ENCODE measurements around the gene EXOSC7. TPM values are rescaled to one million over a fixed set of nuclear protein-coding genes. Genes with fewer than 3 reads are reported as not detected.

EXOSC7 gene
- total RNA-seq, 1 experiment from 2014 or later: 88.7 TPM

- Histone ChIP-seq H4K8ac (replicated peaks; ENCODE audit: insufficient read length, low read depth, low read length) (no peak overlapping the region), H2BK15ac (ENCODE audit: low read depth, low read length) (no peak overlapping the region), H3K27ac (ENCODE audit: insufficient read length, low read depth, low read length) (no peak overlapping the region), H3T11ph (ENCODE audit: low read length) (no peak overlapping the region), H3K27me3 (ENCODE audit: insufficient read depth, low read length) (peaks cover 16% of the 10 kb centered on the region; the same call in 1 of the 2 replicates), H3K4me1 (ENCODE audit: insufficient read depth, low read length) (no peaks in the 10 kb centered on the region; the same call in 1 of the 2 replicates), H3K18ac (ENCODE audit: insufficient read length, low read depth, low read length) (no peak overlapping the region), H3K4ac (ENCODE audit: low read depth, low read length) (no peak overlapping the region), H3K9ac (ENCODE audit: extremely low read depth, insufficient read length, low read length) (no peak overlapping the region), H3K23ac (ENCODE audit: insufficient read length, low read depth, low read length) (no peak overlapping the region), H3K23me2 (ENCODE audit: insufficient read length, low read depth, low read length, poor library complexity, severe bottlenecking) (peaks cover 4% of the 10 kb centered on the region), H4K20me1 (ENCODE audit: control insufficient read depth, insufficient read depth, insufficient read length) (no peaks in the 10 kb centered on the region), H3K56ac (ENCODE audit: insufficient read length, low read depth, low read length) (no peak overlapping the region), H3K79me2 (ENCODE audit: insufficient read depth, low read length) (no peaks in the 10 kb centered on the region), H2BK5ac (ENCODE audit: insufficient read length, low read length) (no peak overlapping the region), H4K91ac (ENCODE audit: insufficient read length, low read depth, low read length) (no peak overlapping the region), H2BK120ac (ENCODE audit: low read depth, low read length, poor library complexity, severe bottlenecking) (no peak overlapping the region), H3K79me1 (ENCODE audit: insufficient read depth, low read depth, low read length, poor library complexity, severe bottlenecking) (no peaks in the 10 kb centered on the region), H4K5ac (ENCODE audit: insufficient read length, low read depth, low read length) (no peak overlapping the region), H3K14ac (ENCODE audit: insufficient read depth, low read length) (no peak overlapping the region), H2BK12ac (ENCODE audit: insufficient read length, low read depth, low read length) (no peak overlapping the region), H2BK20ac (ENCODE audit: low read depth, low read length, poor library complexity, severe bottlenecking) (no peak overlapping the region), H2AFZ (ENCODE audit: low read length) (no peak overlapping the region), H3K9me3 (ENCODE audit: control insufficient read depth, low read depth, low read length) (no peaks in the 10 kb centered on the region), H2AK5ac (ENCODE audit: insufficient read length, low read length) (no peak overlapping the region), H3K4me2 (ENCODE audit: insufficient read depth, insufficient read length, low read length) (no peak overlapping the region)
- Mint-ChIP-seq H3K27ac (no peak overlapping the region), H3K27me3 (ENCODE audit: low read depth) (peaks cover 57% of the 10 kb centered on the region), H3K9me3 (no peaks in the 10 kb centered on the region), H3K4me3 (no peak overlapping the region), H3K36me3 (ENCODE audit: insufficient read depth in 1 of 3, low read depth in 3 of 3) (no peaks in the 10 kb centered on the region), H3K4me1 (peaks cover 16 to 17% of the 10 kb centered on the region in 2 experiments)
- DNase-seq: no peak
- no CpG with 5 or more reads among the region's 3 CpGs for WGBS (ENCODE audit: extremely low coverage, insufficient read length, low lambda C conversion rate)
- no peak for TF ChIP-seq CTCF (conservative IDR thresholded peaks at IDR 0.05)
These were observed 55.5 kb downstream of the EXOSC7 start for GRCh38 chr3:45031531-45031930.
